HG02970 (cell line): ENCODE data around the gene AOX1.
"Not testable (repeated sequence)": the region's sequence is repeated elsewhere in the genome, so short reads cannot be mapped to it uniquely, and the experiment has no call there.

Experiments
- ATAC-seq: cut with Tn5 transposase; IDR thresholded peaks from one replicate; pipeline ENCODE4 v1.9.1; 2021; ENCODE audit warnings: mild to moderate bottlenecking, moderate library complexity, moderate number of reproducible peaks; ENCODE audit not compliant: unreplicated experiment, low FRiP score

Gene AOX1

GRCh38 chr2:200585730-200586643 lies at the start of gene AOX1:
Gene AOX1 (plus strand): TSS chr2:200586014. CDS start chr2:200586109, 95 bp downstream.
- ATAC-seq = no peak

GRCh38 chr2:200538139-200538538 lies 47.7 kb upstream of the AOX1 start:
- no peak for ATAC-seq

DNA sequence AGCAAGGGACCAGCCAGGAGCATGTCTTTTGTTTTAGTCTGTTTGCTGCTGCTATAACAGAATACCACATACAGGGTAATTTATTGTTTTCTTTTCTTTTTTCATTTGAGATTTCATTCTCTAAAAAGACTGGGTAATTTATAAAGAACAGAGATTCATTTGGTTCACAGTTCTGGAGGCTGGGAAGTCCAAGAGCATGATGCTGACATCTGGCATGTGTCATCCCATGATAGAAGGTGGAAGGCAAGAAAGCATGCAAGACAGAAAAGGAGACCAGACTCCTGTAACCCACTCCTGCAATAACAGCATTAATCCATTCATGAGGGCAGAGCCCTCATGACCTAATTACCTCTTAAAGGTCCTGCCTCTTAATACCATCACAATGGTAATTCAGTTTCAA lies 45.0 kb upstream of the AOX1 start:
- ATAC-seq = no peak

- not testable (repeated sequence) for ATAC-seq
Measured at GRCh38 chr2:200566596-200566995, 19.2 kb upstream of the AOX1 start.

DNA sequence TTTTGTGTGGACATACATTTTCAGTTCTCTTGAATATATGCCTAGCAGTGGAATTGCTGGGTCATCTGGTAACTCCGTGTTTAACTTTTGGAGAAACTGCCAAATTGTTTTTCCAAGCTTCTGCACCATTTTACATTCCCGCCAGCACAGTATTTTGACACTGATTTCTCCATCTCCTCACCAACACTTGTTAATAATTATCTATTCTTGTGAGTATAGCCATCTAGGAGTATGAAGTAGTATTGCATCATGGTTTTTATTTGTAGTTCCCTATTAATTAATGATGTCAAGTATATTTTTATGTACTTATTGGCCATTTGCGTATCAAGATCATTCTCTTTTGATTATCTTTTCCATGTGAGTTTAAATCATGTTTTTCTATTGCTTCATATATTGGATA lies 17.9 kb upstream of the AOX1 start:
- ATAC-seq = no peak

- ATAC-seq = no peak
Measured at GRCh38 chr2:200575957-200576356, 9.9 kb upstream of the AOX1 start.

DNA sequence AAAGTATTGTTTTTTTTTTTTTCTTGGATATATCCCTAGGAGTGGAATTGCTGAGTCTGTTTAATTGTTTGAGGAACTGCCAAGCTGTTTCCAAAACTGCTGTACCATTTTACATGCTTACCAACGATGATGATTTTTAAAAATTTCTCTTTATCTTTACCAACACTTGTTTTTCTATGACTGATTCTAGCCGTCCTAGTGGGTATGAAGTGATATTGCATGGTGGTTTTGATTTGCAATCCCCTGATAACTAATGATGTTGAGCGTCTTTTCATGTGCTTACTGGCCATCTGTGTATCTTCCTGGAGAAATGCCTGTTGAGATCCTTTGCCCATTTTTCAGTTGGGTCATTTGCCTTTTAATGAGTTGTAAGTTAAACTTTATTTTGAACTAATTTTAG lies 8.8 kb upstream of the AOX1 start:
- ATAC-seq = no peak

DNA sequence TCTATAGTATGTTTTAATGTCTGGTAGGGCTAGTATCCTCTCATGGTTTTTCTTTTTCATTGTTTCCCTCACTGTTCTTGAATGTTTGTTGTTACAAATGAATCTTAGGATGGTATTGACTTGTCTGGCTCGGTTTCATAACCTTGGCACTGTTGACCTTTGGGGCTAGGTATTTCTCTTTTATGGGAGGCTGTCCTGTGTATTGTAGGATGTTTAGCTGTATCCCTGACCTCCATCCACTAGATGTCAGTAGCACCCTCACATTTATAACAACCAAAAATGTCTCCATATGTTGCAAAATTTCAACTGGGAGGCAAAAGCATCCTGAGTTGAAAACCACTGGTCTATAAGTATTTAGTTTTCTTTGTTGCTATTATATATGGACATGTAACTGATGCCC lies 7.0 kb upstream of the AOX1 start:
- no peak for ATAC-seq

GRCh38 chr2:200584639-200585038 lies 1.2 kb upstream of the AOX1 start:
- no peak for ATAC-seq

DNA sequence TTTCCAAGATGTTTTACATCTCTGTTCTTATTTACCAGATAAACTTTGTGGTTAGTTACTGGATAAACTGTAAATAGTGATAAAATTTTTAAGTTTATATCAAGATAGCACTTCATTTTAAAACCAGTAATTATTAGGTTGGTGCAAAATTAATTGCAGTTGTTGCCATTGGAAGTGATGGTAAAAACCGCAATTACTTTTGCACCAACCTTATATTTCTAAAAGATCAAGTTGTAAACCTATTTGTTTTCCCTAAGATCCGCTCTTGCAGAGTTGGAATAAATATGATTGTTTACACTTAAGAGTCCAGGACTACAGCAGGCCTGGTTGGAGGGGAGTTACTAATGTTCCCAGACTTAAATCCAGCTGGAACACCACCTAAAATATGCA lies 479 bp upstream of the AOX1 start:
- no peak for ATAC-seq

DNA sequence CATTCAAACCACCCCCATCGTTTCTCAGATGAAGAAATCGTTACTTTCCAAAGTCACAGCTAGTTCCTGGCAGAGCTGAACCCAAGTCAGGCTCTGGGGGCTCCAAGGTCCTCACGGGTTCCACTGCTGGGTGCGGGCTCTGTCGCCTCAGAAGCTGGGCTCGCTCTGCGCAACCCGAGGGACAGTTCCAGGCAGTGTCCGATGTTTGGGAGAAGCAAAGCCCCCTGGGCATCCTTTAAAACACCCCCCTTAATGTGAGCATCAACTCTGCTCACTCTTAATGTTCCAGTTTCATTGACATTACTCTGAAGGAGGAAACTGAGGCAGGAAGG lies 796 bp downstream of the AOX1 start:
- ATAC-seq = no peak

DNA sequence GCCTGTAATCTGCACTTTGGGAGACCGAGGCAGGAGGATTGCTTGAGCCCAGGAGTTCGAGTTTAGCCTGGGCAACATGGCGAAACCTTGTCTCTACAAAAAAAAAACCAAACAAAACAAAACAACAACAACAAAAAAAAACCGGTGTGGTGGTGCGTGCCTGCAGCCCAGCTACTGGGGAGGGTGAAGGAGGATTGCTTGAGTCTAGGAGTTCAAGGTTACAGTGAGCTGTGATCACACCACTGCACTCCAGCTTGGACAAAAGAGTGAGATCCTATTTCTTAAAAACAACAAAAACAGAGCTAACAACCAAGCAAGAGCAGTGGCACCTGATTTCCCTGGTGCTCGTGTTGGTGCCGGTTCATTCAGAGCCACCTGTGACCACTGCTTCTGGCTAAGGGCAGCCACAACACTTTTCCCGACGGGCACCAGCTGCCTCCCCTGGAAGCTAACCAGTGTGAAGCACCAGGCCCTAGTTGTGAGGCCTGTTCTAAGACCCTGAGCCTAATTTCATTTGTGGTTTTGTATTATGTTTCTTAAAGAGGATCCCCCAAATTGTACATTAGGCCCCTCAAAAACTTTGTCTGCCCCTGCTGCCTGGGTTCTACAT lies 1.3 kb downstream of the AOX1 start:
- ATAC-seq = no peak

DNA sequence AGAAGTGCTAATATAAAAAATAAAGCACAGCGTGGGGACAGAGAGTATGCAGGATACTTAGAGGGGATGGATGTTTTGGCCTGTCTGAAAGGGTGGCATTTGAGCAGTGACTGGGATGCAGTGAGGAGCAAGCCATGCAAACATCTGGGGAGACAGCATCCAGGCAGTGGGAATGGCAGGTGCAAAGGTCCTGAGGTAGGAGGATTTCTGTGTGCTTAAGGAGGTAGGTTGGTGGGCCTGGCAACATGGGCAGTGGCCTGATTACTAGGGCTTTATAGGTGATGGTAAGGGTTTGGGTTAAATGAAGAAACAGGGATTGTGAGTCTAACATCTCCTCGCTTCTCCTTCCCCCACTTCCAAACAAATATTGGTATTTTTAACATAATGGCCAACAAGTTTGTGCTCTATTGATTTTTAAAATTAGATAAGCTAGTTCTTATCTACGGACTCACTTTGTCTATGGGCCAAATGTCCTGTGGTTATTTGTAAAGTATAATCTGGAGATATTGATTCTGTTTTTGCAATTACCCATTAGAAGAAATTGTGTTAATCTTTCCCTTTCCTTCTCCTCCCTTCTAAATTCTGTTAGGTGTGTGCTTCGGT lies 2.4 kb downstream of the AOX1 start:
- ATAC-seq = no peak

GRCh38 chr2:200590090-200590489 lies 4.3 kb downstream of the AOX1 start:
- ATAC-seq = no peak

DNA sequence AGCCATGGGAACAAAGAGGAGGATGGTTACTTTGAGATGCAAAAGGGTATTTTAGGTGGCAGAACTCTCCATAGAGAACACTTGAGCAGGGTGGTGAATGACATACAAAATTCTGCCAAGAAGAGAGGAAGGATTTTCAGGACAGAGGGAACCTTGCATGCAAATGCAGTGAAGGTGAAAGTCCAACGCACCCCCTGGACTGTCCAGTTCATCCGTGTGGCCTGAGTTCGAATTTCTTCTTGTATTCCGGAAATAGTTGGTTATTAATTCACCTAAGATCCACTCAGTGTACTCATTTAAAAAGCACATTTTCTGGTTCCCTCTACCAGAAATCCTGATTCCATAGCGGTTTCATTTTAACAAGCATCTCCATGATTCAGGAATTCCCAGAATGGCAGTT lies 5.5 kb downstream of the AOX1 start:
- no peak for ATAC-seq

- no peak for ATAC-seq
Measured at GRCh38 chr2:200592406-200593075, 6.7 kb downstream of the AOX1 start.

GRCh38 chr2:200593905-200594304 lies 8.1 kb downstream of the AOX1 start:
- no peak for ATAC-seq

GRCh38 chr2:200595913-200596312 lies 10.1 kb downstream of the AOX1 start:
- ATAC-seq = no peak

DNA sequence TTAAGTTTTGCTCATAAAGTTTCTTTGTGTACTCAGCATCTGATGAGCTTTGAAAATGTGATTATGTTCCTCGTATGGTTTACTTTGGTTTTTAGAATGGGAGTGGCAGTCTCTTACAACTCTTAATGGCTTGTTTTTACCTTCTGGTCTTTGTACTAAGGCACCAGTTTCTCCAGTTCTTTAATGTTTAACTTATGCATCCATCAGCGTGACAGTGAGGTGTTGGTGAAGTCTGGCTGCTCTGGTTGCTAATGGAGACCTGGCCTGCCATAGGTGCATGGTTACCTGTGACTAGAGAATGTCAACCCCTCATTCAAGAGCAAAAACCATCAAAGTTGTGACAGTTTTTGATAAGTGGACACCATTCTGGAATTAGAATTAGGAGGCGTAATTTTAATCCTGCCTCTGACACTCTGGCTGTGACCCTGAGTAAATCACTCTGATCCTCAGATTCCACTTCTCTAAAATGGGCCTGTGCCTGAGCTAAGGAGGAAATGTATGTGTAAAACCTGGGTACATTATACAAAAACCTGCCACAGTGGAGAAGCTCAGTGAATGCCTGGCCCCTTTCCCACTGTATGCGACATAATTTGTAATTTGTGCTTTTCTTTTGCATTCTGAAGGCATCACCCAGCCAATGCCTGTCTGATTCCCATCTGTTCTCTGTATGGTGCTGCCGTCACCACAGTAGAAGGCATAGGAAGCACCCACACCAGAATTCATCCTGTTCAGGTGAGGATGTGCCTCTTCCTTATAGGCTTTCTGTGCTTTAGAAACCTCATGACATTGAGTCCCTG lies 11.2 kb downstream of the AOX1 start:
- ATAC-seq = no peak

DNA sequence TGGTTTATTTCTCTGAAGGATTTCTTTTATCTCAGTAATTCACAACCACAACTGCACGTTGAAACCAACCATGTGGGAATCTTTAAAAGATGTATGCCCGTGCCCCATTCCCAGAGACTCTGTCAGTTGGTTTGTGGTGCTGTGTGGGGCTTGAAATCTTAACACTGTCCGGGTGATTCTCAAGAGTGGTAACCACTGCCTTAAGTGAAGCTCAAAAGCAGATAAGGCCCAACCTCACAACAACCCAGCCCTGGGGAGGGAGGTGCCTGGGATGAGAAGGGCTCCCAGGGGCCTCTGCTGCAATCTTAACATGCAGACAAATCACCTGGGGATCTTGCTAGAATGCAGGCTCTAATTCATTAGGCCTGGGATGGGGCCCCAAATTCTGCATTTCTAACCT lies 13.4 kb downstream of the AOX1 start:
- ATAC-seq = no peak
